Gastroesophageal sphincter (tissue), 3 donors: Measurements from ENCODE around the gene MARCO.

Source experiments
- CTCF ChIP-seq, 4 experiments: fragments of 200-600 bp in 2 of 4; fragments of 450-650 bp in 2 of 4; sonication (generic) in 1 of 4; IDR thresholded peaks; one replicate each; pipeline ENCODE4 v1.5.1; 2017 to 2019; ENCODE audit warnings: antibody characterized with exemption in 4 of 4, mild to moderate bottlenecking in 2 of 4, moderate library complexity in 2 of 4
- POLR2A ChIP-seq, 2 donors: fragments of 450-650 bp; IDR thresholded peaks; one replicate each; pipeline ENCODE4 v1.6.1; 2017; ENCODE audit warnings: antibody characterized with exemption in 2 of 2, mild to moderate bottlenecking in 2 of 2, moderate library complexity in 1 of 2
- POLR2AphosphoS5 ChIP-seq: sonication (generic); formaldehyde crosslinking; IDR thresholded peaks from one replicate; pipeline ENCODE4 v1.6.1; 2017; ENCODE audit warnings: antibody characterized with exemption

GRCh38 chr2:118978064-118978463 lies 36.1 kb downstream of the MARCO start:
- TF ChIP-seq POLR2A (IDR thresholded peaks at IDR 0.05) (no peak), CTCF (IDR thresholded peaks at IDR 0.05) (no peak), POLR2AphosphoS5 (no peak)
